HepG2 (cell line): ENCODE measurements around the gene NOTUM. TPM values are rescaled to one million over a fixed set of nuclear protein-coding genes. Genes with fewer than 3 reads are reported as not detected.

Experiments used
- ATAD3A ChIP-seq: sonication (generic); formaldehyde crosslinking; IDR thresholded peaks from 2 replicates; pipeline ENCODE4 v1.4.0; 2020; ENCODE audit warnings: missing genetic modification reagents
- BHLHE40 ChIP-seq: IDR thresholded peaks from 2 replicates; pipeline ENCODE4 v1.6.1; 2011; ENCODE audit warnings: low read length, improper control_type of control experiment
- BRCA1 ChIP-seq: sonication (generic); formaldehyde crosslinking; IDR thresholded peaks from 2 replicates; pipeline ENCODE4 v1.4.0; 2020; ENCODE audit warnings: missing genetic modification reagents
- ERF ChIP-seq: IDR thresholded peaks from 2 replicates; pipeline ENCODE4 v1.6.1; 2018; ENCODE audit warnings: missing biosample characterization, missing genetic modification reagents
- HDAC6 ChIP-seq: fragments of 200-600 bp; sonication (generic); IDR thresholded peaks from 2 replicates; pipeline ENCODE4 v1.7.0; 2017; ENCODE audit warnings: mild to moderate bottlenecking, antibody characterized with exemption, low read length, low read depth
- KLF16 ChIP-seq, 2 experiments: sonication (generic) in 1 of 2; formaldehyde crosslinking in 1 of 2; IDR thresholded peaks; 2 replicates each; pipeline versions ENCODE4 v1.6.1 to v1.8.0; 2016 to 2023; ENCODE audit warnings: missing genetic modification reagents in 2 of 2, missing compliant biosample characterization in 1 of 2
- MEIS1 ChIP-seq: sonication (generic); formaldehyde crosslinking; IDR thresholded peaks from 2 replicates; pipeline ENCODE4 v1.9.0; 2021; ENCODE audit warnings: mild to moderate bottlenecking, missing genetic modification reagents, moderate library complexity, borderline replicate concordance
- NR2C2 ChIP-seq: sonication (generic); formaldehyde crosslinking; IDR thresholded peaks from 2 replicates; pipeline ENCODE4 v1.4.0; 2020; ENCODE audit warnings: missing genetic modification reagents, mild to moderate bottlenecking, moderate library complexity, borderline replicate concordance
- NRL ChIP-seq: sonication (generic); formaldehyde crosslinking; IDR thresholded peaks from 2 replicates; pipeline ENCODE4 v1.5.0; 2020; ENCODE audit warnings: missing genetic modification reagents, mild to moderate bottlenecking, moderate library complexity, borderline replicate concordance
- RBM22 ChIP-seq: fragments of 200-400 bp; formaldehyde crosslinking; optimal IDR thresholded peaks from 2 replicates; pipeline ENCODE3; 2017; ENCODE audit warnings: mild to moderate bottlenecking, low read length, moderate library complexity
- RNF2 ChIP-seq: fragments of 450-650 bp; conservative IDR thresholded peaks from 2 replicates; pipeline ENCODE4 v1.6.1; 2016; ENCODE audit warnings: low read depth
- TMF1 ChIP-seq: sonication (generic); formaldehyde crosslinking; IDR thresholded peaks from 2 replicates; pipeline ENCODE4 v1.8.1; 2022; ENCODE audit warnings: low read depth, missing genetic modification reagents
- ZNF260 ChIP-seq: sonication (generic); formaldehyde crosslinking; IDR thresholded peaks from 2 replicates; pipeline ENCODE4 v1.4.0; 2020; ENCODE audit warnings: missing genetic modification reagents, low read depth, mild to moderate bottlenecking, borderline replicate concordance
- ZNF317 ChIP-seq: sonication (generic); formaldehyde crosslinking; IDR thresholded peaks from 2 replicates; pipeline ENCODE4 v1.5.0; 2020; ENCODE audit warnings: mild to moderate bottlenecking, missing genetic modification reagents
- ZNF501 ChIP-seq: sonication (generic); formaldehyde crosslinking; IDR thresholded peaks from 2 replicates; pipeline ENCODE4 v1.5.1; 2020; ENCODE audit warnings: mild to moderate bottlenecking, moderate library complexity, missing genetic modification reagents
- polyA plus RNA-seq, 8 experiments: library from polyadenylated mRNA; depleted of rRNA in 3 of 8; stranded (reverse) in 7 of 8; unstranded in 1 of 8; fragments of >200 nt; fragmentation: Illumina TruSeq in 4 of 8; extraction: Trizol in 4 of 8; gene quantifications; 2 replicates each; pipeline versions ENCODE4 v1.2.1 to v1.2.3, GENCODE V29; 2011 to 2016; ENCODE audit warnings: low read depth in 4 of 8, missing spikeins in 1 of 8, mixed read lengths in 1 of 8; ENCODE audit not compliant: insufficient read depth in 1 of 8
- total RNA-seq, 5 experiments: library from RNA; depleted of rRNA; stranded (reverse); fragments of >200 nt; fragmentation: Illumina TruSeq; extraction: Trizol; gene quantifications; 2 replicates each; pipeline ENCODE4 v1.2.3, GENCODE V29; 2016; ENCODE audit warnings: low read depth in 1 of 5
- TF ChIP-seq, protein P1 (sequence below): sonication (generic); formaldehyde crosslinking; IDR thresholded peaks from 2 replicates; pipeline ENCODE4 v1.4.0; 2020; ENCODE audit warnings: mild to moderate bottlenecking, missing genetic modification reagents
- TF ChIP-seq, protein P2 (sequence below): sonication (generic); formaldehyde crosslinking; IDR thresholded peaks from 2 replicates; pipeline ENCODE4 v1.8.0; 2022; ENCODE audit warnings: missing genetic modification reagents, mild to moderate bottlenecking, borderline replicate concordance
- TF ChIP-seq, protein P3 (sequence below): sonication (generic); formaldehyde crosslinking; IDR thresholded peaks from 2 replicates; pipeline ENCODE4 v1.5.0; 2020; ENCODE audit warnings: missing genetic modification reagents
- TF ChIP-seq, protein P4 (sequence below): sonication (generic); formaldehyde crosslinking; IDR thresholded peaks from 2 replicates; pipeline ENCODE4 v1.5.0; 2020; ENCODE audit warnings: mild to moderate bottlenecking, missing genetic modification reagents, borderline replicate concordance
- TF ChIP-seq, protein P5 (sequence below), 2 experiments: sonication (generic) in 1 of 2; formaldehyde crosslinking in 1 of 2; IDR thresholded peaks; 2 replicates each; pipeline versions ENCODE4 v1.4.0 to v1.6.1; 2018 to 2020; ENCODE audit warnings: missing genetic modification reagents in 2 of 2, borderline replicate concordance in 1 of 2, low read depth in 1 of 2, mild to moderate bottlenecking in 1 of 2, missing biosample characterization in 1 of 2

NOTUM gene
- total and polyA plus RNA-seq, 2 of the 13 experiments (the other 11 are each of a cell fraction or from before 2014, with no cell fraction given): 150 to 160 TPM

DNA sequence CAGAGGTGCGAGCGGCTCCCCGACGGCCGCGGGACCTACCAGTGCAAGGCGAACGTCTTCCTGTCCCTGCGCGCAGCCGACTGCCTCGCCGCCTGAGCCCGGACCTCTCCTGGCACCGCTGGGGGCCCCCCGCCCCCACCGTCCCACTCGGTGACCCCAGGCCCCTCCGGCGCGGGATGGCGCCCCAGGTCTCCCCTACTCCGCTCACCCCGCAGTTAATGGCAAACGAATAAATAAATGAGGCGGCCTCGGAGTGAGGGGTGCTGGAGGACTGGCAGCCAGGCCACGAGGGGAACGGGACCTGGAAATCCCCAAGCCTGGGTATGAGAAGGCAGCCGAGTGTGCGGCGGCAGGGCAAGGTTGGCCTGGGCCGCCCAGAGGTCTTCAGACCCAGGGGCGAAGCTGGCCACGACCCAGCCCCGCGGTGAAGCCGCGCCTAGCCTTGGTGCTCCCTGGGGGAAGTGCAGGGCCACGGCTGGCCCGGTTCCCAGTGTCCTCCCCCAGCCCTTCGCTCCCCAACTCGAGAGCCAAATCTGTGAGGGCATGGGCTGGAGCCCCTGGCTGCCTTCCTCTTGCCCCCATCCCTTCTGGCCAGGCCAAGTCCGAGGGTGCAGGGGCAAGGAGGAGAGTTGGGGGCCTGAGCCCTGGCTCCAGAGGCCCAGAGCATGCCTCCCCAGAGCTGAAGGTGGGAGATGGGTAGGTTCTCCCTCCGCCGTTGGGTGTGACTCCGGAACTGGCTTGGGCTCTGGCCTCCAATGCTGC lies 58.2 kb downstream of the NOTUM start (continued):
- TF ChIP-seq, protein P1, sequence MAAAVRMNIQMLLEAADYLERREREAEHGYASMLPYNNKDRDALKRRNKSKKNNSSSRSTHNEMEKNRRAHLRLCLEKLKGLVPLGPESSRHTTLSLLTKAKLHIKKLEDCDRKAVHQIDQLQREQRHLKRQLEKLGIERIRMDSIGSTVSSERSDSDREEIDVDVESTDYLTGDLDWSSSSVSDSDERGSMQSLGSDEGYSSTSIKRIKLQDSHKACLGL (CRISPR knock-in tag): no peak
- TF ChIP-seq, protein P2, sequence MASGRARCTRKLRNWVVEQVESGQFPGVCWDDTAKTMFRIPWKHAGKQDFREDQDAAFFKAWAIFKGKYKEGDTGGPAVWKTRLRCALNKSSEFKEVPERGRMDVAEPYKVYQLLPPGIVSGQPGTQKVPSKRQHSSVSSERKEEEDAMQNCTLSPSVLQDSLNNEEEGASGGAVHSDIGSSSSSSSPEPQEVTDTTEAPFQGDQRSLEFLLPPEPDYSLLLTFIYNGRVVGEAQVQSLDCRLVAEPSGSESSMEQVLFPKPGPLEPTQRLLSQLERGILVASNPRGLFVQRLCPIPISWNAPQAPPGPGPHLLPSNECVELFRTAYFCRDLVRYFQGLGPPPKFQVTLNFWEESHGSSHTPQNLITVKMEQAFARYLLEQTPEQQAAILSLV (CRISPR knock-in tag): peak; percentile 22; the same call in 1 of the 2 replicates
- TF ChIP-seq TMF1 (CRISPR knock-in tag) (peak; percentile 41; the same call in 1 of the 2 replicates), BRCA1 (CRISPR knock-in tag) (0 out of 2 replicates have a peak, but pooled peaks have one; percentile 52), BHLHE40 (no peak), NRL (CRISPR knock-in tag) (0 out of 2 replicates have a peak, but pooled peaks have one; percentile 38), RNF2 (no peak), HDAC6 (no peak), ERF (0 out of 2 replicates have a peak, but pooled peaks have one; percentile 6), ZNF501 (CRISPR knock-in tag) (peak; percentile 89), KLF16 (CRISPR knock-in tag; IDR thresholded peaks at IDR 0.05) (no peak), ATAD3A (CRISPR knock-in tag) (no peak), NR2C2 (no peak), ZNF260 (no peak), ZNF317 (CRISPR knock-in tag) (no peak), MEIS1 (CRISPR knock-in tag) (no peak), RBM22 (peak; percentile 14)
- TF ChIP-seq, protein P3, sequence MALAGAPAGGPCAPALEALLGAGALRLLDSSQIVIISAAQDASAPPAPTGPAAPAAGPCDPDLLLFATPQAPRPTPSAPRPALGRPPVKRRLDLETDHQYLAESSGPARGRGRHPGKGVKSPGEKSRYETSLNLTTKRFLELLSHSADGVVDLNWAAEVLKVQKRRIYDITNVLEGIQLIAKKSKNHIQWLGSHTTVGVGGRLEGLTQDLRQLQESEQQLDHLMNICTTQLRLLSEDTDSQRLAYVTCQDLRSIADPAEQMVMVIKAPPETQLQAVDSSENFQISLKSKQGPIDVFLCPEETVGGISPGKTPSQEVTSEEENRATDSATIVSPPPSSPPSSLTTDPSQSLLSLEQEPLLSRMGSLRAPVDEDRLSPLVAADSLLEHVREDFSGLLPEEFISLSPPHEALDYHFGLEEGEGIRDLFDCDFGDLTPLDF (CRISPR knock-in tag): 0 out of 2 replicates have a peak, but pooled peaks have one; percentile 12
- TF ChIP-seq, protein P4, sequence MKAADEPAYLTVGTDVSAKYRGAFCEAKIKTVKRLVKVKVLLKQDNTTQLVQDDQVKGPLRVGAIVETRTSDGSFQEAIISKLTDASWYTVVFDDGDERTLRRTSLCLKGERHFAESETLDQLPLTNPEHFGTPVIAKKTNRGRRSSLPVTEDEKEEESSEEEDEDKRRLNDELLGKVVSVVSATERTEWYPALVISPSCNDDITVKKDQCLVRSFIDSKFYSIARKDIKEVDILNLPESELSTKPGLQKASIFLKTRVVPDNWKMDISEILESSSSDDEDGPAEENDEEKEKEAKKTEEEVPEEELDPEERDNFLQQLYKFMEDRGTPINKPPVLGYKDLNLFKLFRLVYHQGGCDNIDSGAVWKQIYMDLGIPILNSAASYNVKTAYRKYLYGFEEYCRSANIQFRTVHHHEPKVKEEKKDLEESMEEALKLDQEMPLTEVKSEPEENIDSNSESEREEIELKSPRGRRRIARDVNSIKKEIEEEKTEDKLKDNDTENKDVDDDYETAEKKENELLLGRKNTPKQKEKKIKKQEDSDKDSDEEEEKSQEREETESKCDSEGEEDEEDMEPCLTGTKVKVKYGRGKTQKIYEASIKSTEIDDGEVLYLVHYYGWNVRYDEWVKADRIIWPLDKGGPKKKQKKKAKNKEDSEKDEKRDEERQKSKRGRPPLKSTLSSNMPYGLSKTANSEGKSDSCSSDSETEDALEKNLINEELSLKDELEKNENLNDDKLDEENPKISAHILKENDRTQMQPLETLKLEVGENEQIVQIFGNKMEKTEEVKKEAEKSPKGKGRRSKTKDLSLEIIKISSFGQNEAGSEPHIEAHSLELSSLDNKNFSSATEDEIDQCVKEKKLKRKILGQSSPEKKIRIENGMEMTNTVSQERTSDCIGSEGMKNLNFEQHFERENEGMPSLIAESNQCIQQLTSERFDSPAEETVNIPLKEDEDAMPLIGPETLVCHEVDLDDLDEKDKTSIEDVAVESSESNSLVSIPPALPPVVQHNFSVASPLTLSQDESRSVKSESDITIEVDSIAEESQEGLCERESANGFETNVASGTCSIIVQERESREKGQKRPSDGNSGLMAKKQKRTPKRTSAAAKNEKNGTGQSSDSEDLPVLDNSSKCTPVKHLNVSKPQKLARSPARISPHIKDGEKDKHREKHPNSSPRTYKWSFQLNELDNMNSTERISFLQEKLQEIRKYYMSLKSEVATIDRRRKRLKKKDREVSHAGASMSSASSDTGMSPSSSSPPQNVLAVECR: 0 out of 2 replicates have a peak, but pooled peaks have one; percentile 1
- TF ChIP-seq, protein P5, sequence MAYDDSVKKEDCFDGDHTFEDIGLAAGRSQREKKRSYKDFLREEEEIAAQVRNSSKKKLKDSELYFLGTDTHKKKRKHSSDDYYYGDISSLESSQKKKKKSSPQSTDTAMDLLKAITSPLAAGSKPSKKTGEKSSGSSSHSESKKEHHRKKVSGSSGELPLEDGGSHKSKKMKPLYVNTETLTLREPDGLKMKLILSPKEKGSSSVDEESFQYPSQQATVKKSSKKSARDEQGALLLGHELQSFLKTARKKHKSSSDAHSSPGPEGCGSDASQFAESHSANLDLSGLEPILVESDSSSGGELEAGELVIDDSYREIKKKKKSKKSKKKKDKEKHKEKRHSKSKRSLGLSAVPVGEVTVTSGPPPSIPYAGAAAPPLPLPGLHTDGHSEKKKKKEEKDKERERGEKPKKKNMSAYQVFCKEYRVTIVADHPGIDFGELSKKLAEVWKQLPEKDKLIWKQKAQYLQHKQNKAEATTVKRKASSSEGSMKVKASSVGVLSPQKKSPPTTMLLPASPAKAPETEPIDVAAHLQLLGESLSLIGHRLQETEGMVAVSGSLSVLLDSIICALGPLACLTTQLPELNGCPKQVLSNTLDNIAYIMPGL (CRISPR knock-in tag; IDR thresholded peaks at IDR 0.05; ENCODE audit: borderline replicate concordance in 1 of 2, low read depth in 1 of 2): no peak
